HEK293 (cell line): ENCODE data around the gene NDUFS7.

ENCODE experiments used
- CTCF ChIA-PET: fragments of 350-600 bp; formaldehyde crosslinking; extraction: SDS; loops from one replicate; lab custom pipeline; 2021; ENCODE audit warnings: antibody characterized with exemption; lab: Yijun Ruan, JAX
- POLR2A ChIA-PET: fragments of 300-600 bp; formaldehyde crosslinking; extraction: SDS; loops from one replicate; lab custom pipeline; 2020; ENCODE audit warnings: antibody characterized with exemption, inconsistent platforms; lab: Yijun Ruan, JAX
- H3K27ac ChIP-seq: fragments of 200-500 bp; sonication (Bioruptor generic); 2 replicates; pipeline ENCODE4 v1.5.1; 2014; ENCODE audit warnings: low read depth, low read length, control low read depth, inconsistent platforms; ENCODE audit errors: extremely low read depth
- H3K36me3 ChIP-seq, 2 experiments: fragments of 200-500 bp in 1 of 2; sonication (Bioruptor generic) in 1 of 2; 1 replicate in 1 of 2; 2 replicates in 1 of 2; pipeline ENCODE4 v1.5.1; 2014 to 2017; ENCODE audit warnings: inconsistent platforms in 2 of 2, low read length in 2 of 2; ENCODE audit not compliant: control insufficient read depth in 2 of 2, insufficient read depth in 1 of 2
- H3K4me1 ChIP-seq: fragments of 200-500 bp; sonication (Bioruptor generic); 2 replicates; pipeline ENCODE4 v1.5.1; 2014; ENCODE audit warnings: mild to moderate bottlenecking, low read length, inconsistent platforms; ENCODE audit not compliant: control insufficient read depth, insufficient read depth
- H3K4me3 ChIP-seq: 2 replicates; pipeline ENCODE4 v1.5.1; 2011; ENCODE audit warnings: low read depth, mild to moderate bottlenecking, control low read depth, low read length, moderate library complexity
- H3K9me3 ChIP-seq: fragments of 200-500 bp; sonication (Bioruptor generic); 2 replicates; pipeline ENCODE4 v1.5.1; 2014; ENCODE audit warnings: low read depth, low read length, inconsistent platforms; ENCODE audit not compliant: control insufficient read depth, insufficient read depth
- BCL11B ChIP-seq: fragments of 450-650 bp; formaldehyde crosslinking; IDR thresholded peaks from 2 replicates; pipeline ENCODE4 v1.5.1; 2016; ENCODE audit warnings: low read depth, missing biosample characterization, missing genetic modification characterization
- GLIS1 ChIP-seq: fragments of 450-650 bp; formaldehyde crosslinking; IDR thresholded peaks from 2 replicates; pipeline ENCODE4 v1.5.1; 2016; ENCODE audit warnings: missing biosample characterization, missing genetic modification characterization
- GLIS2 ChIP-seq: fragments of 450-650 bp; formaldehyde crosslinking; IDR thresholded peaks from 2 replicates; pipeline ENCODE4 v1.5.1; 2016; ENCODE audit warnings: missing biosample characterization, missing genetic modification characterization
- KLF1 ChIP-seq: fragments of 450-650 bp; formaldehyde crosslinking; IDR thresholded peaks from 2 replicates; pipeline ENCODE4 v1.5.1; 2016; ENCODE audit warnings: missing biosample characterization, missing genetic modification characterization
- PRDM1 ChIP-seq: fragments of 450-650 bp; formaldehyde crosslinking; IDR thresholded peaks from 2 replicates; pipeline ENCODE4; 2016; ENCODE audit warnings: missing biosample characterization, missing genetic modification characterization
- REPIN1 ChIP-seq: fragments of 450-650 bp; formaldehyde crosslinking; IDR thresholded peaks from 2 replicates; pipeline ENCODE4 v1.5.1; 2017; ENCODE audit warnings: missing biosample characterization, missing genetic modification characterization, low read depth
- SP2 ChIP-seq: fragments of 450-650 bp; formaldehyde crosslinking; IDR thresholded peaks from 2 replicates; pipeline ENCODE4 v1.5.1; 2016; ENCODE audit warnings: missing biosample characterization, missing genetic modification characterization
- ZIC2 ChIP-seq: fragments of 450-650 bp; formaldehyde crosslinking; IDR thresholded peaks from 2 replicates; pipeline ENCODE4 v1.5.1; 2016; ENCODE audit warnings: missing biosample characterization, missing genetic modification characterization
- ZNF174 ChIP-seq: fragments of 450-650 bp; formaldehyde crosslinking; IDR thresholded peaks from 2 replicates; pipeline ENCODE4 v1.5.0; 2017; ENCODE audit warnings: missing biosample characterization, mild to moderate bottlenecking, missing genetic modification characterization
- ZNF202 ChIP-seq: fragments of 450-650 bp; formaldehyde crosslinking; IDR thresholded peaks from 2 replicates; pipeline ENCODE4 v1.5.1; 2016; ENCODE audit warnings: missing biosample characterization, missing genetic modification characterization, borderline replicate concordance
- ZNF341 ChIP-seq: fragments of 450-650 bp; formaldehyde crosslinking; IDR thresholded peaks from 2 replicates; pipeline ENCODE4; 2016; ENCODE audit warnings: low read depth, missing biosample characterization, missing genetic modification characterization
- ZNF426 ChIP-seq: fragments of 450-650 bp; formaldehyde crosslinking; IDR thresholded peaks from 2 replicates; pipeline ENCODE4 v1.5.1; 2017; ENCODE audit warnings: missing biosample characterization, missing genetic modification characterization, mild to moderate bottlenecking, inconsistent platforms, moderate library complexity
- ZNF629 ChIP-seq: fragments of 450-650 bp; formaldehyde crosslinking; IDR thresholded peaks from 2 replicates; pipeline ENCODE4 v1.5.1; 2017; ENCODE audit warnings: missing biosample characterization, missing genetic modification characterization
- ZNF701 ChIP-seq: fragments of 450-650 bp; formaldehyde crosslinking; IDR thresholded peaks from 2 replicates; pipeline ENCODE4 v1.5.1; 2016; ENCODE audit warnings: missing biosample characterization, missing genetic modification characterization
- ZXDB ChIP-seq: fragments of 450-650 bp; formaldehyde crosslinking; IDR thresholded peaks from 2 replicates; pipeline ENCODE4 v1.5.1; 2016; ENCODE audit warnings: missing biosample characterization, missing genetic modification characterization
- TF ChIP-seq, protein P1 (sequence below): fragments of 450-650 bp; formaldehyde crosslinking; IDR thresholded peaks from 2 replicates; pipeline ENCODE4 v1.5.1; 2017; ENCODE audit warnings: missing biosample characterization, missing genetic modification characterization
- TF ChIP-seq, protein P2 (sequence below): fragments of 450-650 bp; formaldehyde crosslinking; IDR thresholded peaks from 2 replicates; pipeline ENCODE4 v1.5.1; 2016; ENCODE audit warnings: missing biosample characterization, missing genetic modification characterization
- TF ChIP-seq, protein P3 (sequence below): fragments of 450-650 bp; formaldehyde crosslinking; IDR thresholded peaks from 2 replicates; pipeline ENCODE4 v1.5.1; 2016; ENCODE audit warnings: missing biosample characterization, missing genetic modification characterization
- TF ChIP-seq, protein P4 (sequence below): fragments of 450-650 bp; formaldehyde crosslinking; IDR thresholded peaks from 2 replicates; pipeline ENCODE4 v1.5.1; 2016; ENCODE audit warnings: missing biosample characterization, missing genetic modification characterization
- TF ChIP-seq, protein P5 (sequence below): fragments of 450-650 bp; formaldehyde crosslinking; IDR thresholded peaks from 2 replicates; pipeline ENCODE4 v1.5.1; 2016; ENCODE audit warnings: missing biosample characterization, missing genetic modification characterization
- TF ChIP-seq, protein P6 (sequence below): fragments of 450-650 bp; formaldehyde crosslinking; IDR thresholded peaks from 2 replicates; pipeline ENCODE4 v1.5.1; 2016; ENCODE audit warnings: missing biosample characterization, missing genetic modification characterization, borderline replicate concordance

The NDUFS7 gene

DNA sequence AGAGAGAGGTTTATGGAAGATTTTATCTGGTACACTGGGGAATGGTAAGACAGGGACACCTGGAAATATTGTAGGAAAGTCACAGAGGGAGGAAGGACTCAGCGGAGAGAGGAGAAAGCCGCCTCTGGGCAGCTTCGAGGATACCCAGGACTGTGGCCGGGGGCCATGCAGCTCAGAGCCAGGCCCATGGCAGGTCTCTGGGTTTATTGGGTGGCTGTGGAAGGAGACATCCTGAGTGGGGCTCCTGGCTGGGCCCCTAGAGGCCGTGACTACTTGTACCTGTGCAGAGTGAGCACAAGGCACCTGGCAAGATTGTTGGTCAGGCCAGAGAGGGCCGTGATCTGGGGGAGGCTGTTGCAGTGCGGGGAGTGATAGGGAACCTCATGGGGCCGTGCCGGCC, 27.1 kb downstream of the NDUFS7 start (continued):
- TF ChIP-seq, protein P1, sequence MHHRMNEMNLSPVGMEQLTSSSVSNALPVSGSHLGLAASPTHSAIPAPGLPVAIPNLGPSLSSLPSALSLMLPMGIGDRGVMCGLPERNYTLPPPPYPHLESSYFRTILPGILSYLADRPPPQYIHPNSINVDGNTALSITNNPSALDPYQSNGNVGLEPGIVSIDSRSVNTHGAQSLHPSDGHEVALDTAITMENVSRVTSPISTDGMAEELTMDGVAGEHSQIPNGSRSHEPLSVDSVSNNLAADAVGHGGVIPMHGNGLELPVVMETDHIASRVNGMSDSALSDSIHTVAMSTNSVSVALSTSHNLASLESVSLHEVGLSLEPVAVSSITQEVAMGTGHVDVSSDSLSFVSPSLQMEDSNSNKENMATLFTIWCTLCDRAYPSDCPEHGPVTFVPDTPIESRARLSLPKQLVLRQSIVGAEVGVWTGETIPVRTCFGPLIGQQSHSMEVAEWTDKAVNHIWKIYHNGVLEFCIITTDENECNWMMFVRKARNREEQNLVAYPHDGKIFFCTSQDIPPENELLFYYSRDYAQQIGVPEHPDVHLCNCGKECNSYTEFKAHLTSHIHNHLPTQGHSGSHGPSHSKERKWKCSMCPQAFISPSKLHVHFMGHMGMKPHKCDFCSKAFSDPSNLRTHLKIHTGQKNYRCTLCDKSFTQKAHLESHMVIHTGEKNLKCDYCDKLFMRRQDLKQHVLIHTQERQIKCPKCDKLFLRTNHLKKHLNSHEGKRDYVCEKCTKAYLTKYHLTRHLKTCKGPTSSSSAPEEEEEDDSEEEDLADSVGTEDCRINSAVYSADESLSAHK, result peak; percentile 48; the same call in 1 of the 2 replicates
- TF ChIP-seq ZNF174 (tag by site-specific recombination) (no peak), ZNF341 (tag by site-specific recombination) (no peak)

DNA sequence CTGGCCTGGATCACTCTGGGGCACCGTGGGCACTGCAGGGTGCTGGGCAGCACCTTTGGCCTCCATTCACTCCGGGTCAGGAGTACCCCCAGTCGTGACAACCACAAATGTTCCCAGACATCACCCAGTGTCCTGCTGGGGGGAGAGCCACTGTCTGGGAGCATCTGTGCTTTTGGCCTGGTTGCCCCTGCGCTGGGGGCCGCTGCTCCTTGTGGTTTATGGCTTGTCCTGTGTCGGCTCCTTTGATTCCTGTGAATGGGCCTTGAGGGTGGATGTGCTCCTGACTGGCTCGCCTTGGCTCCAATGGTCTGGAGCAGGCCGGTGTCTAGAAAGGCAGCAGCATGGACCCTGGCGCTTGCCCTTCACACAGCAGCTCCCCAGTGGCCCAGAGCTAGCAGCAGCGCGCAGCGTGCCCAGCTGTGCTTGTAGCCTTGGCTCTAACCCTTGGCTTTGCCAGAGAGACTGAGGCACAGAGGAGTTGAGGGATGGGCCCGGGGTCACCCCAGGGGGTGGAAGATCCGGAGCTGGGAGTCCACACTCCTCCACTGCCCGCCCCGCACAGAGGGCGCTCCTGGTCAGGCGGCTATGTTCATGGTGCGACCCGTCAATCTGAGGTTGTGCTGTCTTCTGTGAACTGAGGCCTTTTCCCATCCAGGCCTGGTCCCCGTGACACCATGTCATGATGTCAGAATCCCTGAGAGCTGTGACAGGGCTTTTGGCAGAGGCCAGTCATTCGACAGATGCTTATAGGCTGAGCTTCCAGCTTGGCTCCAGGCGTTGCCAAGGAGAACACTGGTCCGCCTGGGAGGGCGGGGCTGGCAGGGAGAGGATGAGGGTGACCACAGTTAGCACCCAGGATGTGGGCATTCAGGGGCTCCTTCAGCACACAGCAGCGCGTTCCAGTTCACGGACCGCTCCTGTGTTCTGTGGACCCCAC, 27.8 kb downstream of the NDUFS7 start:
- H3K9me3 ChIP-seq, result no peaks in the 10 kb centered on the region
- ChIA-PET CTCF (no interaction called here), POLR2A (interaction anchor here (0.9 kb wide), 1 partner anchor 143 kb away, joined by 3 read pairs; the partner anchor contains the start of gene CIRBP)
- peaks cover 8 to 58% of the 10 kb centered on the region in 2 experiments; a peak in 2 of 3 replicates for H3K36me3 ChIP-seq
- peaks cover 25% of the 10 kb centered on the region for H3K4me1 ChIP-seq
- H3K4me3 ChIP-seq, result no peak overlapping the region
- H3K27ac ChIP-seq, result peak overlapping the region; percentile 8; the same call in 1 of the 2 replicates
- TF ChIP-seq ZNF701 (no peak), ZNF426 (tag by site-specific recombination) (no peak), ZNF202 (tag by site-specific recombination) (no peak), GLIS2 (peak; percentile 62), ZIC2 (tag by site-specific recombination) (0 out of 2 replicates have a peak, but pooled peaks have one; percentile 16), KLF1 (tag by site-specific recombination) (peak; percentile 31; the same call in 1 of the 2 replicates), BCL11B (tag by site-specific recombination) (0 out of 2 replicates have a peak, but pooled peaks have one; percentile 39), SP2 (peak; percentile 67), GLIS1 (peak; percentile 31; the same call in 1 of the 2 replicates), ZXDB (no peak), PRDM1 (tag by site-specific recombination) (no peak), ZNF629 (tag by site-specific recombination) (peak; percentile 88), REPIN1 (tag by site-specific recombination) (no peak)
- TF ChIP-seq, protein P2, sequence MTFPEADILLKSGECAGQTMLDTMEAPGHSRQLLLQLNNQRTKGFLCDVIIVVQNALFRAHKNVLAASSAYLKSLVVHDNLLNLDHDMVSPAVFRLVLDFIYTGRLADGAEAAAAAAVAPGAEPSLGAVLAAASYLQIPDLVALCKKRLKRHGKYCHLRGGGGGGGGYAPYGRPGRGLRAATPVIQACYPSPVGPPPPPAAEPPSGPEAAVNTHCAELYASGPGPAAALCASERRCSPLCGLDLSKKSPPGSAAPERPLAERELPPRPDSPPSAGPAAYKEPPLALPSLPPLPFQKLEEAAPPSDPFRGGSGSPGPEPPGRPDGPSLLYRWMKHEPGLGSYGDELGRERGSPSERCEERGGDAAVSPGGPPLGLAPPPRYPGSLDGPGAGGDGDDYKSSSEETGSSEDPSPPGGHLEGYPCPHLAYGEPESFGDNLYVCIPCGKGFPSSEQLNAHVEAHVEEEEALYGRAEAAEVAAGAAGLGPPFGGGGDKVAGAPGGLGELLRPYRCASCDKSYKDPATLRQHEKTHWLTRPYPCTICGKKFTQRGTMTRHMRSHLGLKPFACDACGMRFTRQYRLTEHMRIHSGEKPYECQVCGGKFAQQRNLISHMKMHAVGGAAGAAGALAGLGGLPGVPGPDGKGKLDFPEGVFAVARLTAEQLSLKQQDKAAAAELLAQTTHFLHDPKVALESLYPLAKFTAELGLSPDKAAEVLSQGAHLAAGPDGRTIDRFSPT (tag by site-specific recombination), result peak; percentile 68
- TF ChIP-seq, protein P3, sequence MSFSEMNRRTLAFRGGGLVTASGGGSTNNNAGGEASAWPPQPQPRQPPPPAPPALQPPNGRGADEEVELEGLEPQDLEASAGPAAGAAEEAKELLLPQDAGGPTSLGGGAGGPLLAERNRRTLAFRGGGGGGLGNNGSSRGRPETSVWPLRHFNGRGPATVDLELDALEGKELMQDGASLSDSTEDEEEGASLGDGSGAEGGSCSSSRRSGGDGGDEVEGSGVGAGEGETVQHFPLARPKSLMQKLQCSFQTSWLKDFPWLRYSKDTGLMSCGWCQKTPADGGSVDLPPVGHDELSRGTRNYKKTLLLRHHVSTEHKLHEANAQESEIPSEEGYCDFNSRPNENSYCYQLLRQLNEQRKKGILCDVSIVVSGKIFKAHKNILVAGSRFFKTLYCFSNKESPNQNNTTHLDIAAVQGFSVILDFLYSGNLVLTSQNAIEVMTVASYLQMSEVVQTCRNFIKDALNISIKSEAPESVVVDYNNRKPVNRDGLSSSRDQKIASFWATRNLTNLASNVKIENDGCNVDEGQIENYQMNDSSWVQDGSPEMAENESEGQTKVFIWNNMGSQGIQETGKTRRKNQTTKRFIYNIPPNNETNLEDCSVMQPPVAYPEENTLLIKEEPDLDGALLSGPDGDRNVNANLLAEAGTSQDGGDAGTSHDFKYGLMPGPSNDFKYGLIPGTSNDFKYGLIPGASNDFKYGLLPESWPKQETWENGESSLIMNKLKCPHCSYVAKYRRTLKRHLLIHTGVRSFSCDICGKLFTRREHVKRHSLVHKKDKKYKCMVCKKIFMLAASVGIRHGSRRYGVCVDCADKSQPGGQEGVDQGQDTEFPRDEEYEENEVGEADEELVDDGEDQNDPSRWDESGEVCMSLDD (tag by site-specific recombination), result no peak
- TF ChIP-seq, protein P4, sequence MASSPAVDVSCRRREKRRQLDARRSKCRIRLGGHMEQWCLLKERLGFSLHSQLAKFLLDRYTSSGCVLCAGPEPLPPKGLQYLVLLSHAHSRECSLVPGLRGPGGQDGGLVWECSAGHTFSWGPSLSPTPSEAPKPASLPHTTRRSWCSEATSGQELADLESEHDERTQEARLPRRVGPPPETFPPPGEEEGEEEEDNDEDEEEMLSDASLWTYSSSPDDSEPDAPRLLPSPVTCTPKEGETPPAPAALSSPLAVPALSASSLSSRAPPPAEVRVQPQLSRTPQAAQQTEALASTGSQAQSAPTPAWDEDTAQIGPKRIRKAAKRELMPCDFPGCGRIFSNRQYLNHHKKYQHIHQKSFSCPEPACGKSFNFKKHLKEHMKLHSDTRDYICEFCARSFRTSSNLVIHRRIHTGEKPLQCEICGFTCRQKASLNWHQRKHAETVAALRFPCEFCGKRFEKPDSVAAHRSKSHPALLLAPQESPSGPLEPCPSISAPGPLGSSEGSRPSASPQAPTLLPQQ, result peak; percentile 68
- TF ChIP-seq, protein P5, sequence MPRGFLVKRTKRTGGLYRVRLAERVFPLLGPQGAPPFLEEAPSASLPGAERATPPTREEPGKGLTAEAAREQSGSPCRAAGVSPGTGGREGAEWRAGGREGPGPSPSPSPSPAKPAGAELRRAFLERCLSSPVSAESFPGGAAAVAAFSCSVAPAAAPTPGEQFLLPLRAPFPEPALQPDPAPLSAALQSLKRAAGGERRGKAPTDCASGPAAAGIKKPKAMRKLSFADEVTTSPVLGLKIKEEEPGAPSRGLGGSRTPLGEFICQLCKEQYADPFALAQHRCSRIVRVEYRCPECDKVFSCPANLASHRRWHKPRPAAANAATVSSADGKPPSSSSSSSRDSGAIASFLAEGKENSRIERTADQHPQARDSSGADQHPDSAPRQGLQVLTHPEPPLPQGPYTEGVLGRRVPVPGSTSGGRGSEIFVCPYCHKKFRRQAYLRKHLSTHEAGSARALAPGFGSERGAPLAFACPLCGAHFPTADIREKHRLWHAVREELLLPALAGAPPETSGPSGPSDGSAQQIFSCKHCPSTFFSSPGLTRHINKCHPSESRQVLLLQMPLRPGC, result no peak
- TF ChIP-seq, protein P6, sequence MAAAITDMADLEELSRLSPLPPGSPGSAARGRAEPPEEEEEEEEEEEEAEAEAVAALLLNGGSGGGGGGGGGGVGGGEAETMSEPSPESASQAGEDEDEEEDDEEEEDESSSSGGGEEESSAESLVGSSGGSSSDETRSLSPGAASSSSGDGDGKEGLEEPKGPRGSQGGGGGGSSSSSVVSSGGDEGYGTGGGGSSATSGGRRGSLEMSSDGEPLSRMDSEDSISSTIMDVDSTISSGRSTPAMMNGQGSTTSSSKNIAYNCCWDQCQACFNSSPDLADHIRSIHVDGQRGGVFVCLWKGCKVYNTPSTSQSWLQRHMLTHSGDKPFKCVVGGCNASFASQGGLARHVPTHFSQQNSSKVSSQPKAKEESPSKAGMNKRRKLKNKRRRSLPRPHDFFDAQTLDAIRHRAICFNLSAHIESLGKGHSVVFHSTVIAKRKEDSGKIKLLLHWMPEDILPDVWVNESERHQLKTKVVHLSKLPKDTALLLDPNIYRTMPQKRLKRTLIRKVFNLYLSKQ (tag by site-specific recombination), result no peak
